Pancreas (tissue), 10 donors: ENCODE data around the gene PNO1. TPM values are rescaled to one million over a fixed set of nuclear protein-coding genes. Genes with fewer than 3 reads are reported as not detected.

Source experiments
- ATAC-seq, 4 donors: fragments of 200-7000 bp; cut with Tn5 transposase; one replicate each; pipeline versions ENCODE4 v1.8.0 to v1.9.1; 2020; ENCODE audit warnings: mild to moderate bottlenecking in 4 of 4, moderate library complexity in 4 of 4
- DNase-seq, 6 donors: peaks; one replicate each; pipeline ENCODE4 v3.0.0-alpha.2; 2020
- FAIRE-seq: peaks from 2 replicates; lab custom pipeline; 2012; peaks lifted over from hg19 to GRCh38; lab: Jason Lieb, UNC
- H3K27ac ChIP-seq, 4 donors: fragments of 200-600 bp; sonication (generic); 1 replicate in 3 of 4; 2 replicates in 1 of 4; pipeline versions ENCODE4 v1.5.0 to v1.8.0; 2020
- H3K27me3 ChIP-seq, 4 donors: fragments of 200-600 bp; one replicate each; pipeline ENCODE4 v1.8.0; 2021
- H3K36me3 ChIP-seq, 3 donors: fragments of 200-600 bp; sonication (generic) in 1 of 3; one replicate each; pipeline versions ENCODE4 v1.5.0 to v1.8.0; 2020 to 2021
- H3K4me1 ChIP-seq, 3 donors: fragments of 200-600 bp; one replicate each; pipeline ENCODE4 v1.8.0; 2021
- H3K4me3 ChIP-seq, 4 donors: fragments of 200-600 bp; sonication (generic) in 2 of 4; one replicate each; pipeline versions ENCODE4 v1.5.0 to v1.8.0; 2020 to 2021
- H3K9me3 ChIP-seq, 4 donors: fragments of 200-600 bp; one replicate each; pipeline ENCODE4 v1.8.0; 2021
- WGBS, 2 donors: extraction: QIAGEN DNeasy Blood & Tissue Kit; methylation state at CpG; one replicate each; pipeline ENCODE4 v1.1.7; 2013; 5-methylcytosine and 5-hydroxymethylcytosine counted together
- intact Hi-C, 3 donors: fragments of 100-400 bp; cut with DNase I; formaldehyde crosslinking; loops; one replicate each; pipeline versions ENCODE4 v1.11.1 to v1.14.2; 2022
- polyA plus RNA-seq, 2 donors: library from polyadenylated mRNA; stranded (reverse); fragments of 200-250 nt; gene quantifications; one replicate each; pipeline ENCODE4 v1.2.3, GENCODE V29; 2013
- total RNA-seq, 6 donors: library from RNA; stranded (reverse); fragmentation: NEBNext Ultra II Directional in 4 of 6; extraction: Animal tissue kit (Norgen Biotek cat#: 25700) in 4 of 6; gene quantifications; one replicate each; pipeline versions ENCODE4 v1.2.1 to v1.2.4, GENCODE V29; 2021 to 2023
- TF ChIP-seq, protein P1 (sequence below), 4 donors: fragments of 200-600 bp; sonication (generic) in 3 of 4; IDR thresholded peaks; one replicate each; pipeline versions ENCODE4 v1.5.0 to v1.8.0; 2021; ENCODE audit warnings: antibody characterized with exemption in 4 of 4
- donor health status: healthy with polysubstance abuse.
- donor health status: DM: no; HTN: no; CAD: no; lungs with moderate emphysema.
- donor health status: DM: no; HTN: no; CAD: no.
- donor health status: control.
- donor health status: control.
- donor health status: Bipolar disorder and iron deficiency.
- donor health status: DM: yes; HTN: yes; CAD: no.
- donor health status: DM: no; HTN: no; CAD: no.
- donor health status: DM: no; HTN: no; CAD: no.
- donor health status: DM: yes; HTN: yes; CAD: no.

Gene PNO1
- total and polyA plus RNA-seq, 8 donors, result 3.5 to 8.2 (median 5.3) TPM

DNA sequence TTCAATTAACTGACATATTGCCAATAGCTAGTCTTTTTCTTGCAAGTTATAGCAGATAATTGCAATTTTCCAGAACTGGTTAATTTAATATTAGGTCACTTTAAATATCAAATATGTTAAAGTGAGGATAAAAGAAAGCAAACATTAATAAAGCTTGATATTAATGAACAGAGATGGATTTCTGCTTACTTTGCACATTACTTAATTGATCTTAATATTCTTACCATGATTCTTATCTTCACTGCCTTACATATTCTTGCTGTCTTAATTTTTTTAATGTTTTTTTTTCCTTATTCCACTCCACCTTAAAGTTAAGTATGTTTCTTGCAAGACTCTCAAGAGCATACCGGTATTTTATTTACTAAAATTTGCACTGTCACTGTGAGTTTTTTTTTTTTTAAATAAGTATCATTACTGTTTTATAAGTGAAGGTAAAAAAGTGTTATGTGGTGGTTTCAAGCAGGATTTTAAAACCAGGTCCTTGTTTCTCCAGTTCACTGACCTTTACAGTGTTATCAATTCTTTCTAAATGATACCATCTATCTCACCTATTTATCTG lies 60.7 kb downstream of the PNO1 start:
- no peak for ATAC-seq
- no peak for DNase-seq
- WGBS, 2 donors, result 17 to 28% methylated on average over 1 of the region's 1 CpG
- Histone ChIP-seq H3K4me1 (peaks cover 17 to 29% (median 19%) of the 10 kb centered on the region in 3 donors), H3K36me3 (no peaks in the 10 kb centered on the region), H3K27ac (no peak overlapping the region), H3K27me3 (no peaks in the 10 kb centered on the region), H3K9me3 (no peaks in the 10 kb centered on the region), H3K4me3 (no peak overlapping the region)
- intact Hi-C loops, result no loop called here
- FAIRE-seq, result no peak
- TF ChIP-seq, protein P1, sequence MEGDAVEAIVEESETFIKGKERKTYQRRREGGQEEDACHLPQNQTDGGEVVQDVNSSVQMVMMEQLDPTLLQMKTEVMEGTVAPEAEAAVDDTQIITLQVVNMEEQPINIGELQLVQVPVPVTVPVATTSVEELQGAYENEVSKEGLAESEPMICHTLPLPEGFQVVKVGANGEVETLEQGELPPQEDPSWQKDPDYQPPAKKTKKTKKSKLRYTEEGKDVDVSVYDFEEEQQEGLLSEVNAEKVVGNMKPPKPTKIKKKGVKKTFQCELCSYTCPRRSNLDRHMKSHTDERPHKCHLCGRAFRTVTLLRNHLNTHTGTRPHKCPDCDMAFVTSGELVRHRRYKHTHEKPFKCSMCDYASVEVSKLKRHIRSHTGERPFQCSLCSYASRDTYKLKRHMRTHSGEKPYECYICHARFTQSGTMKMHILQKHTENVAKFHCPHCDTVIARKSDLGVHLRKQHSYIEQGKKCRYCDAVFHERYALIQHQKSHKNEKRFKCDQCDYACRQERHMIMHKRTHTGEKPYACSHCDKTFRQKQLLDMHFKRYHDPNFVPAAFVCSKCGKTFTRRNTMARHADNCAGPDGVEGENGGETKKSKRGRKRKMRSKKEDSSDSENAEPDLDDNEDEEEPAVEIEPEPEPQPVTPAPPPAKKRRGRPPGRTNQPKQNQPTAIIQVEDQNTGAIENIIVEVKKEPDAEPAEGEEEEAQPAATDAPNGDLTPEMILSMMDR (IDR thresholded peaks at IDR 0.05), result no peak

DNA sequence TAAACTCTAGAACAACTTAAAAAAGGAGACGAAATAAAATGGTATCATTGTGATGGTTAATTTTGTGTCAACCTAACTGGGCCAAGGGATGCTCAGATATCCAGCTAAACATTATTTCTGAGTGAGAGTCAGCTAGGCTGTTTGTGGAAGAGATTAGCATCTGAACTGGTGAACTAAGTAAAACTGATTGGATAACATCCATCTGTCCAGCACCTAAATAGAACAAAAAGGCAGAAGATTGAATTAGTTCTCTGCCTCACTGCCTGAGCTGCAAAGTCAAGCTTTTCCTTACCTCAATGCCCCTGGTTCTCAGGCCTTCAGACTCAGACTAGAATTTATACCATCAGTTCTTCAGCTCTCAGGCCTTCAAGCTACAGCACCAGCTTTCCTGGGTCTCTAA lies 64.6 kb downstream of the PNO1 start:
- intact Hi-C loops, result no loop called here
- Histone ChIP-seq H3K4me3 (no peak overlapping the region), H3K9me3 (no peaks in the 10 kb centered on the region), H3K4me1 (peaks cover 9 to 30% (median 24%) of the 10 kb centered on the region in 3 donors), H3K36me3 (no peaks in the 10 kb centered on the region), H3K27me3 (no peaks in the 10 kb centered on the region), H3K27ac (no peak overlapping the region)
- TF ChIP-seq, protein P1 (IDR thresholded peaks at IDR 0.05), result no peak
- 97 to 98% methylated on average over 1 of the region's 1 CpG for WGBS, 2 donors
- FAIRE-seq, result no peak
- no peak for DNase-seq
- no peak for ATAC-seq

DNA sequence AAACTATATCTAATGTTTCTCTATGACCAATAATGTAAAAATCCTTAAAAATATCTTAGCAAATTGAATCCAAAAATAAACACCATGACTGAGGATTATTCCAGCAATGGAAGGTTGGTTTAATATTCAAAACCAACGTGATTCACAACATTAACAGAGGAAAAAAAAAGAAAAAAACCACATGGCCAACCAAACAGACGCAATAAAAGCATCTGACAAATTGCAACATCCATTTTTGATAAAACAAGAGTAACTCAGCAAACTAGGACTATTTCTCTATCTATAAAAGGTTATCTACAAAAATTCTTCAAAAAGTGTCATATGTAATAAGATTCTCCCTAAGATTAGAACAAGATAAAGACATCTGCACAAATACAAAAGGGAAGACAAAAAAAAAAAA lies 65.7 kb downstream of the PNO1 start:
- TF ChIP-seq, protein P1 (IDR thresholded peaks at IDR 0.05), result no peak
- ATAC-seq, result no peak
- no peak overlapping the region for H3K27ac ChIP-seq

DNA sequence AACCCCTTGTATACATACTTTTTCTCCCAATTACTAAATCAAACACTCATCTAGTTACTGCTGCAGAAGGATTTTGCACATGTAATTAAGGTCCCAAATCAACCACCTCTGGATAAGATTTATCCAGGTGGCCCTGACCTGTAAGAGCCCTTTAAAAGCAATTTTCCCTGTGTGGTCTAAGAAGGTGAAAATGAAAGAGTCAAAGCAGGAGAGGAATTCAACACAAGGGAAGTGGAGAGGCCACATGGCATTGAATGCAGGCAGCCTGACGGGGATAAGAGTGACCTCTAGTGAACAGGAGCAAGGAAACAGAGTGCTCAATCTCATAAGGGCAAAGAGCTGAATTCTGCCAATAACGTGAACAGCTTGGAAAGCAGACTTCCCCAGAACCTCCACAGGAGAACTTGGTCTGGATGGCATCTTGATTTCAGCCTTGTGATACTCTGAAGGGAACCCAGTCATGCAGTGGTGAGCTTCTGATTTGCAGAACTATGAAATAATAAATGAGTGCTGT lies 67.5 kb downstream of the PNO1 start:
- Histone ChIP-seq H3K27me3 (no peaks in the 10 kb centered on the region), H3K36me3 (no peaks in the 10 kb centered on the region), H3K4me1 (peaks cover 0 to 19% (median 15%) of the 10 kb centered on the region in 3 donors), H3K27ac (no peak overlapping the region), H3K9me3 (no peaks in the 10 kb centered on the region), H3K4me3 (no peak overlapping the region)
- intact Hi-C loops, result no loop called here
- peak; percentile 55 to 95 (median 88) for ATAC-seq
- WGBS, 2 donors, result 10 to 24% methylated on average over 2 of the region's 2 CpGs
- no peak for DNase-seq
- FAIRE-seq, result no peak
- TF ChIP-seq, protein P1 (IDR thresholded peaks at IDR 0.05), result no peak

More for the DNA sequence above, 65.7 kb downstream of the PNO1 start:
- DNase-seq (no peak), FAIRE-seq (no peak)
- Histone ChIP-seq H3K9me3 (no peaks in the 10 kb centered on the region), H3K4me3 (no peak overlapping the region), H3K27me3 (no peaks in the 10 kb centered on the region), H3K36me3 (no peaks in the 10 kb centered on the region), H3K4me1 (peaks cover 0 to 25% (median 24%) of the 10 kb centered on the region in 3 donors)
- intact Hi-C loops, result no loop called here
- WGBS, 2 donors, result 42 to 56% methylated on average over 2 of the region's 2 CpGs

Other genes starting within 250 kb of the PNO1 start
- 10 to 100 TPM in 1 of 6 donors, 1 to 10 TPM in 5; 3.3 to 10.2 (median 6.3) TPM for gene C1D, start 94.9 kb upstream of the PNO1 start, total RNA-seq
- gene C1D, start 94.9 kb upstream of the PNO1 start, polyA plus RNA-seq, result 10 to 100 TPM in 1 of 2 donors, 1 to 10 TPM in 1; 4.9 to 16.7 TPM
- gene PPP3R1, start 94.6 kb downstream of the PNO1 start, total RNA-seq, result 10 to 100 TPM; 15.5 to 27.4 (median 23.4) TPM
- gene PPP3R1, start 94.6 kb downstream of the PNO1 start, polyA plus RNA-seq, result 10 to 100 TPM in 1 of 2 donors, 1 to 10 TPM in 1; 6.1 to 12.4 TPM
- 1 to 10 TPM in 5 of 6 donors, under 1 TPM in 1; 0.85 to 4.8 (median 2.1) TPM for gene CNRIP1, start 162.1 kb downstream of the PNO1 start, total RNA-seq
- 1 to 10 TPM; 3.7 to 6.4 TPM for gene CNRIP1, start 162.1 kb downstream of the PNO1 start, polyA plus RNA-seq
- 1 to 10 TPM in 4 of 6 donors, under 1 TPM in 2; 0.28 to 8.0 (median 2.0) TPM for gene PLEK, start 207.4 kb downstream of the PNO1 start, total RNA-seq
- 1 to 10 TPM; 1.0 to 2.1 TPM for gene PLEK, start 207.4 kb downstream of the PNO1 start, polyA plus RNA-seq